Embryonic facial prominence (tissue), 1 donor: Measurements from ENCODE around the gene STARD10.
A peak's percentile ranks its signal among the peaks of the same experiment; 100 is the strongest.

Source experiments
- DNase-seq: peaks from one replicate; pipeline ENCODE4 v3.0.0-alpha.2; 2016; ENCODE audit errors: extremely low spot score

STARD10 gene

DNA sequence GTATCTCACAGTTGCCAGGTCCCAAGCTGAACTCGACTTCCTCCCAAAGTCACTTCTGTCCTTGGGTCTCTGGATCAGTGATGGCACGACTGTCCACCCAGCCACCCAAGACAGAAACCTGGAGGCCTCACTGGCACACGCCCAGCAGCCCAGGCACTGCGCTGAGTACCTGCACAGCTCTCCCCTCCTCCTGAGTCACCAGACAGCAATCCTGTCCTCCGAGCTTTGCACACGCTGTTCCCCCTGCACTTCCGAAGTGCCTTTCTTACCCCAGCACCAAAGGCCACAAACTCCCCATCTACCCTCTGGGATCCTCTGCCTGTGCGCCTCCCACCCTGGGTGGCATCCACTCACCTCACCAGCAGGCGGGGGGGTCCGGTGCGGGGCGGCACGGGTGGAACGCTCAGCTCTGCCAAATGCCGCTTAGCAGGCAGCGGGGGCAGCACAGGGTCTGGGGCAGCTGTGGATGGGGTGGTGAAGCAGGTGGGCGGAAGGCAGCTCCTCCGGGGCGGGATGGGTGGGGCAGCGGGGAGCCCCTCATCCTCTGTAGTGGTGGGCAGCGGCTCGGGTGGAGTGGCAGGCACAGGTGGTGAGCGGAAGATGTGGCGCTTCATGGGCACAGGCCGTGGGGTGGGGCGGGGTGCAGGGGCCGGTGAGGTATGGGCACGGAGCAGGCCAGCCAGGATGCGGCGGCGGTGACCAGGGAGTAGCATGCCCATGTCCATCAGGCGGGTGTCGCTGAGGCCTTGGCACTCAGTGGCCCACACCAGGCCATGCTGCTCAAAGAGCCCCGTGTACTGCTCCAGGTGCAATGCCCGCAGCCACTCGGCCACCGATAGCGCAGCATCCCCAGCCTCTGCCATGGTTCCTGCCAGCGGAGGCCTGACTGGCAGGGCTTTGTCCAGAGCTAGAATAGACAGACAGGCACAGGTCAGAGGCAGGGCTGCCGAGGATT lies 67.3 kb downstream of the STARD10 start:
- no peak for DNase-seq

DNA sequence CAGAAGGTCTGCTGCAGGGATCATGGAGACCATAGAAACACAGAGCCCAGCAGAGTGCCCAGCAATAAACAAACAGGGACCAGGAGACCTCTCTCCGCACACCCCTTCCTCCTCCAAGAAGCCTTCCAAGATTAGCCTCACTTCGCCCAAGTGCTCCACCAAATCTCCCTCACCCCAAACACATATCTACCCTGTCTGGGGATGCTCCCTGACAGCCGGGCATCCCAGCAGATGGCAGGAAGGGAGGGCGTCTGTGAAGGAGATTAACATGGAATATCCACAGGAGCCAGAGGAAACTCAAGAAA lies 68.2 kb downstream of the STARD10 start:
- DNase-seq, result no peak

DNA sequence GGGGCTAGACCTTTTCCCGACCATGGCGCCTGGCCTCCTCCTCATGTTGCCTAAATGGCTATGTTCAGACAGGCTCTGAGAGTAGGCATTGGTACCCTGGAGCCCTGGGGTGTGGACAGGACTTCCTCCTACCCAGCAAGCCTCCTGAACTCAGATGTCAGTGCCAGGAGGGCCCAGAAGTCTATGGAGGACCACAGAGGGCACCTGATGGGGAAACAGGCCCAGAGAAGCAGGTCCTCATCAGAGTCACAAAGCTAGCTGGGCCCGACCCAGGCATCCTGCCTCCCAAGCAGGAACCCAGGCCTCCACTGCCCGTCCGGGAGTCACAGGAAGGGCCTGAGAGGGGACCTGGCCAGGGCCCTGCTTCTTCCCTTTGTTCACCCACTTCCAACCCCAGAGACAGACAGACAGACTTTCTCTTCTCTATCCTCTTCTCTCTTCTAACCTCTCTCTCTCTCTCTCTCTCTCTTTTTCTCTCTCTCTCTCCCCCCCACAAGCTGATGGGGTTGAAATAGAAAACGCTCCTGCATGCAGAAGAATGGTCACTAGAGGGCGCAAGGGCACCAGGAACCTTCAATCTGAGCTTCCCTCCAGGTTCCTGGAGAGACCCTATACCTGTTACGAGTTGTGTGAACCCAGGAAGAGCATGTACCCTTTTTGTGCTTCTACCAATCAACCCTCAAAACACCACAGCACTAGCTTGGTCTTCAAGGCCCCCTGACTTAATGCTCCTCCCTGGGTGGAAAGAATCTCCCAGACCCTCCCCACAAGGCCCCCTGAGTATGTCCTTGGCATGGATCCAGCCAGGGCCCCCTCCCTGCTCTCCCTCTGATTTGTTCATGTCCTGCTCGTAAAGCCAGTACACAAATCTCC lies 68.8 kb downstream of the STARD10 start:
- peak; percentile 74 for DNase-seq

- no peak for DNase-seq
Measured at GRCh38 chr11:72724021-72724551, 69.8 kb downstream of the STARD10 start.

DNA sequence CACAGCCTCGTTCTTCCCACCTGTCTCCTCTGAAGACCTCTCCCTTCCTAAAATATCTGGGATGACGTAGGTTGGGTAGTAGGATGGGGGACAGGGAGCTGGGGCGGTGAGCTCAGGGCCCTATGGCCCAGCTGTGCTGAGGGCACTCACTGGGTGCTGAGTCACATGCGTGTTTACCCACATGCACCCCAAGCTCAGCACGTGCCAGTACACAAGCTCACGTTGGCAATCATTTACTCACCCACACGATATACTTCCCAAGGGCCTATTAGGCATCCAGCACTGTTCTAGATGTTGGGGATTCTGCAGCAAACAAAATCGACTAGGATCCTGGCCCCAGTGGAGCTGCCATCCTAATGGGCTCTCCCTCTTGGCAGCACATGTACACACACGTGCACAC lies 70.3 kb downstream of the STARD10 start:
- DNase-seq, result no peak

DNA sequence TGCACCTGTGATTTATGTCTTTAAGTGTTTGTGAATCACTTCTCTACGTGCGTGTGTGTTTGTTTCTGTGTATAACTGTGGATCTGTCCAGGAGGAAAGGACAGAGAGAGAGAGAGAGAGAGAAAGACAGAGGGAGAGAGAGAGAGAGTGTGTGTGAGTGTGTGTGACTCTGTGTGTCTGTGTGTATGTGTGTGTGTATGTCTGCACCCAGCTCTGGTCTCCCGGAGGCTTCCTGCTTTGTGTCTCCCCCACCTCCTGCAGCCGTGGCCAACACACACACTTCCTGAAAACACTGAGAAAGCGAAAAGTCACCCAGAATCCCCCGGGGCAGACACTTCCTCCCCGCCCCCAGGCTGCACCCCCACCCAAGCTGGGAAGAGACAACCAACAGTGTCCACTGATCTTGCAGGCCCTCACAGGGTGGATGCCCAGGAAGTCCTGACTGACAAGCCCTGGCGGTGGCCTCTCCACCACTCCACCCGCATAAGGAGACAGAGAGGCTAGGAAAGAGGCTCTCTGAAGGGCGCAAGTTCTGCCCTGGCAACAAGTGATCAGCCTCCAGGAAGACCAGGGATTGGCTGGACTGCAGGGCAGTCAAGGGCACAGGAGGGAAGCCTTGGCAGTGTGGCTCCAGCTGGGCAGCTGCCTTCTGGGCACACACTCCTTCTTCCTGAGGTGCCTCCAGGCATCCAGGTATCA lies 71.6 kb downstream of the STARD10 start:
- peak; percentile 71 for DNase-seq

DNA sequence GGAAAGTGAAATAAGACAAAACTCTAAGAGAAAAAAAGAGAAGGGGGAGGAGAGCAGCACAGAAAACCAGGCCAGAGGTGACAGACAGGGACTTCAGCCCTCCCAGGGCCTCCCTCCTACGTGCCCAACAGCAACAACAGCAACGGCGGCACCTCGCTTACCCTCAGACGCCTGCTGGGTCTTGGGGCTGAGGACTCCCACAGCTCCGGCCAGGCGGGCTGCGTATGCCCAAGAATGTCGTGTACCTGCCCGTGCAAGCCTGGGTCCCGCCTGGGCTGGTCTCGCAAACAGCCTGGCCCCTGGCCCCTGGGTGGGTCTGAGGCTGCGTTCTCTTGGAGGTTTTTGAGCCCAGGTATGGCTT lies 72.2 kb downstream of the STARD10 start:
- DNase-seq, result no peak

DNA sequence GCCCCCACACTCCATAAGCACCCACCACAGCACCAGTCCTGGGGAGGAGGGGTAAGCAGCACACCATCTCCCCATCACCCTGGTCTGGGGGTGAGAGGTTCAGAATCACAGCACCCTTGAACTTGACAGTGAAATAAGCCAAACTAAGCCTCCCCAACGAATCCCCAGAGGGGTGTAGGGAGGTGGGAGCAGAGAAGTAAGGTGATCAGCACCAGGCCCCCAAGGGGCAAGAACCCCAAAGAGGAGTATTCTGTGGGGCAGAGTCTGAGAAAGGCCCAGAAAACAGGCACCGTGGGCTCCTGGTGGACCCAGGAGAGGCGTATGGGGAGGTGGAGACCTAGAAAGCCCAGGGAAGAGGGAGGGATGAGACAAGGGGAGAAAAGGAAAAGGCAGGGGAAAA lies 72.6 kb downstream of the STARD10 start:
- no peak for DNase-seq

- no peak for DNase-seq
Measured at GRCh38 chr11:72720784-72721183, 73.1 kb downstream of the STARD10 start.

- DNase-seq, result no peak
Measured at GRCh38 chr11:72720047-72720446, 73.8 kb downstream of the STARD10 start.

DNA sequence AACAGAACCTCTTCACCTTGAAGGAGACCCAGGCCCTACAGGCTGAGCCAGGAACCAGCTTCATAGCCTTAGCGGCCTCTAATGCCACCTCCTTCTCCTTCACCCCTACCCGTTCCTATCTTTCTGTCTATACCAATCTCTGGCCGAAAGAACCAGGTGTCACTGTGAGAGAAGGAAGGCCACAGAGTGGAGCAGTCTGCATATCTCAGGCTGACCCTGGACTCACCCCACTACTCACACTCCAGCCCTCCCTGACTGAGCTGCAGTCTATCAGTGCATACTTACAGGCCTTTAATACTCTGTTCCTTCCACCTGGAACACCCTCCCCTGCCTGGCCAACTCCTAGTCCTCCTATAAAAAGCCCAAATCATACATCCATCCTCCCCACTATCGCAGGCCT lies 74.3 kb downstream of the STARD10 start:
- no peak for DNase-seq

GRCh38 chr11:72719144-72719543 lies 74.7 kb downstream of the STARD10 start:
- DNase-seq, result no peak

- no peak for DNase-seq
Measured at GRCh38 chr11:72718101-72718501, 75.7 kb downstream of the STARD10 start.

GRCh38 chr11:72716788-72717435 lies 76.9 kb downstream of the STARD10 start:
- DNase-seq, result no peak

- DNase-seq, result peak; percentile 25
Measured at GRCh38 chr11:72716290-72716689, 77.6 kb downstream of the STARD10 start.

DNA sequence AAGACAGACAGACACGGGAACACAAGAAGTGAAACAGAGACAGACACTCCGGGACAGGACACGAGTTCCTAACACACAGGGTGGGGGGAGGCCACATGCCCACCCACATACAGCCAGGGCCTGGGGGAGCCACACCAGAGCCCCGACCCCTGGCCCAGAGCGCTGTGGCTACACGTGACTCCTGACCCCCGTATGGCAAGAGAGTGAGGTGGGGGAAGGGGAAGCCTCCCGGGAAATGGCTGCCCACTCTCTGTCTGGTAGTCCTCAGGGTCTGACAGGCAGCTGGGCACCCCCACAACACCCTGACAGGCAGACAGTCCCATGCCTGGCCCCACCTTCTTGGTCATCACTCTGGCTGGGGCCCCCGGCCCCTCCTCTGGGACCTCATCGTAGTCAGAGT lies 81.0 kb downstream of the STARD10 start:
- DNase-seq, result no peak

DNA sequence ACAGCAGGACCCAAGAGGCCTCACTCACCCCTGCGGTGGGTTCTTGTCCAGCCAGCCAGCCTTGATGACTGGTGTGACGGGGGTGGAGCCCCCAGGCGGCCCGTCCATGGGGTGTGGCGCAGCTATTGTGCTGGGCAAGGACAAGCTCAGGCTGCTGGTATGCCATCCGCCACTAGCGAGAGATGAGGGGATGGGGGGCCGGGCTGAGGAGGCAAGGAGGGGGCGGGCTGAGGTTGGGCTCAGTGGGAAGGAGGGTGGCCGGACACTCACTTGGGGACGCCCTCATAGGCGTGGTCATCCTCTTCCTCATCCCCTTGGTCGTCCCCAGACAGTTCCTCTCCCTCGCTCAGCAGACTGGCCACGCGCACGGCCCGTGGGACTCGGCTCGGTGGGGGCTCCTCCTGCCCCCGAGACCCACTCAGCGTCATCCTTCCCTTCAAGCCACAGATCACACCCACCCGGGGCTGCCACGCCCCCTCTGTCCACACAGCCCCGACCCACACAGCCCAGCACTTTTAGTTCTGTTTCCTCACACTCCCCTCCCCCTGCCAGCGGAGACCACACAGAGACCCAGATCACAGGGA lies 81.6 kb downstream of the STARD10 start:
- no peak for DNase-seq

DNA sequence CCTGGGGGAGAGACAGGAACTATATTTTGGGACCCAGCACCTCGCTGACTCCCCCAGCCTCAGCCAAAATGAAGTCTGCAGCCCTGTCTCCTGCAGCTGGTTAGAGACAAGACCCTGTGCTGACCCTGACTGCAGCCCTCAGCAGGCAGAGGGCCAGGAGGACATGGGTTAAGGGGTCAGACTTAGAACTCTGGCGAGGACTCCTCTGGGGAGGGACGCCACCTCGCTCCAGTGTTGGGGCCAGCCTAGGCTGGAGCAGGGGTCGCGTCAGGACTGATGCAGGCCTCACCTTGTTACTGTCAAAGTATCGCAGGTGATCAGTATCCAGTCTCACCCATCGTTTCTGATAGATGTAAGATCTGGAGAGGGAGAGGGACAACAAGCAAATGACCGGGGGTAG lies 82.7 kb downstream of the STARD10 start:
- DNase-seq, result no peak

GRCh38 chr11:72710278-72710677 lies 83.6 kb downstream of the STARD10 start:
- DNase-seq, result no peak

- no peak for DNase-seq
Measured at GRCh38 chr11:72709478-72710238, 84.2 kb downstream of the STARD10 start.
